ENCODE data around the gene DAZAP2.
A peak's percentile ranks its signal among the peaks of the same experiment; 100 is the strongest.

Gene DAZAP2

DNA sequence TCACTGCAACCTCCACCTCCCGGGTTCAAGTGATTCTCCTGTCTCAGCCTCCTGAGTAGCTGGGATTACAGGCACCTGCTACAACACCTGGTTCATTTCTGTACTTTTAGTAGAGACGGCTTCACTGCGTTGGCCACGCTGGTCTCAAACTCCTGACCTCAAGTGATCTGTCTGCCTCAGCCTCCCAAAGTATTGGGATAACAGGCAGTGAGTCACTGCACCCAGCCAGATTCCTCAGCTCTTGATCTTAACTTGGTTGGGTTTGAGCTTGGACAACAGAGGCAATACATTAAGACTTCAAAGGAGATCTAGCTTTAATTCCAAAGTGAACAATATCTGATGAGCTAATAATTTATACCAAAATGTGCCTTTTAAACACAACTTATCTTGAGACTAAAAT is 5.6 kb downstream of the DAZAP2 start:
- TF ChIP-seq, protein P1, sequence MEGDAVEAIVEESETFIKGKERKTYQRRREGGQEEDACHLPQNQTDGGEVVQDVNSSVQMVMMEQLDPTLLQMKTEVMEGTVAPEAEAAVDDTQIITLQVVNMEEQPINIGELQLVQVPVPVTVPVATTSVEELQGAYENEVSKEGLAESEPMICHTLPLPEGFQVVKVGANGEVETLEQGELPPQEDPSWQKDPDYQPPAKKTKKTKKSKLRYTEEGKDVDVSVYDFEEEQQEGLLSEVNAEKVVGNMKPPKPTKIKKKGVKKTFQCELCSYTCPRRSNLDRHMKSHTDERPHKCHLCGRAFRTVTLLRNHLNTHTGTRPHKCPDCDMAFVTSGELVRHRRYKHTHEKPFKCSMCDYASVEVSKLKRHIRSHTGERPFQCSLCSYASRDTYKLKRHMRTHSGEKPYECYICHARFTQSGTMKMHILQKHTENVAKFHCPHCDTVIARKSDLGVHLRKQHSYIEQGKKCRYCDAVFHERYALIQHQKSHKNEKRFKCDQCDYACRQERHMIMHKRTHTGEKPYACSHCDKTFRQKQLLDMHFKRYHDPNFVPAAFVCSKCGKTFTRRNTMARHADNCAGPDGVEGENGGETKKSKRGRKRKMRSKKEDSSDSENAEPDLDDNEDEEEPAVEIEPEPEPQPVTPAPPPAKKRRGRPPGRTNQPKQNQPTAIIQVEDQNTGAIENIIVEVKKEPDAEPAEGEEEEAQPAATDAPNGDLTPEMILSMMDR (IDR thresholded peaks at IDR 0.05; ENCODE audit: low read depth, low read length), result no peak
- TF ChIP-seq EZH2phosphoT487 (IDR thresholded peaks at IDR 0.05; ENCODE audit: low read depth), result no peak
- no peak overlapping the region for H2AFZ ChIP-seq (ENCODE audit: low read depth, low read length)
- no peak overlapping the region for H3K4me2 ChIP-seq (ENCODE audit: low read length)
- H3K9me3 ChIP-seq (ENCODE audit: insufficient read depth, low read length), result no peaks in the 10 kb centered on the region
- H4K20me1 ChIP-seq (ENCODE audit: insufficient read depth, low read length), result 0 out of 2 replicates have a peak, but pooled peaks cover 4% of the 10 kb centered on the region
- H3K27me3 ChIP-seq (ENCODE audit: low read depth, low read length), result no peaks in the 10 kb centered on the region
- H3K27ac ChIP-seq (ENCODE audit: low read length), result no peak overlapping the region
- peaks cover 31% of the 10 kb centered on the region for H3K4me1 ChIP-seq (ENCODE audit: low read length)
- H3K79me2 ChIP-seq (ENCODE audit: low read length), result peaks cover 11% of the 10 kb centered on the region
- peaks cover 45% of the 10 kb centered on the region for H3K36me3 ChIP-seq (replicated peaks; ENCODE audit: low read depth, low read length)
- no peak overlapping the region for H3K9ac ChIP-seq (ENCODE audit: low read length)
- H3K4me3 ChIP-seq (ENCODE audit: low read length), result no peak overlapping the region

DNA sequence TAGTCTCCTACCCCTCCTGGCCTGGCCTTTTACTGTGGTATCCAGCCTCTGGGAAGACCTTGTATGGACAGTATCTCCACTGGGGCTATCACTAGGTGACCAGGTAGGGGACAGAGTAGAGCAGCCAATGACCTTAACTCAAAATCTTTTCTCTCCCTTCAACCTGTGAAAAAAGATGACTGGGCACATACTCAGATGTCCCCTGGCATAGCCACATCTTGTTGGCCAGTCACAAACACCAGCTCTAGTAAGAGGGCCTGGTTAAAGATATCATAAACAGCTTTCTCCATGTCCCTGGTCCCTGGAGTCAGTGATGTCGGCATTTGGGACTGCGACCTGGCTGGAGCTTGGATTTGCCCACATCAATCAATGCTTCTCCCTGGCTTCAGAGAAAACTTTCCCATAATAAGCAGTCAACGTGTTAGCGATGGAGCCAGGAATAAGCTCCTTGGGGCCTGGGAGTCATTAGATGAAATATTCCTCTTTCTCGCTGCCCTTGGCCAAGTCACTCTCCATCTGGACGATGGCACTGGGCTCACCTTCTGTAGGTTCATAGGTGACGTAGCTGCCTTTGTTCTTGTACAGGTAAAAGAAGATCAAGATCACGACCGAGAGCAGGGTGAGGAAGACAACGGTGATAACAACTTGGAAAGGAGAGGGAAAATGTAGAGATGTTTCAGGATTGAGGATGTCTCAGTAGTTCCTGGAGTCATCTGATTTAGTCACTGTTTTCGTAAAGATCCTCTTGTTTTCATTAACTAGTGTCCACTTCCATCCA is 7.0 kb downstream of the DAZAP2 start:
- H3K9ac ChIP-seq (ENCODE audit: low read length), result no peak overlapping the region
- no peak overlapping the region for H3K27ac ChIP-seq (ENCODE audit: low read length)
- TF ChIP-seq EZH2phosphoT487 (IDR thresholded peaks at IDR 0.05; ENCODE audit: low read depth), result no peak
- H3K27me3 ChIP-seq (ENCODE audit: low read depth, low read length), result no peaks in the 10 kb centered on the region
- H3K79me2 ChIP-seq (ENCODE audit: low read length), result no peaks in the 10 kb centered on the region
- no peak overlapping the region for H3K4me3 ChIP-seq (ENCODE audit: low read length)
- no peaks in the 10 kb centered on the region for H4K20me1 ChIP-seq (ENCODE audit: insufficient read depth, low read length)
- H3K36me3 ChIP-seq (replicated peaks; ENCODE audit: low read depth, low read length), result peaks cover 37% of the 10 kb centered on the region
- no peak overlapping the region for H2AFZ ChIP-seq (ENCODE audit: low read depth, low read length)
- no peaks in the 10 kb centered on the region for H3K9me3 ChIP-seq (ENCODE audit: insufficient read depth, low read length)
- H3K4me2 ChIP-seq (ENCODE audit: low read length), result 0 out of 2 replicates have a peak overlapping the region, but pooled peaks have one; percentile 22
- peaks cover 25% of the 10 kb centered on the region for H3K4me1 ChIP-seq (ENCODE audit: low read length)

DNA sequence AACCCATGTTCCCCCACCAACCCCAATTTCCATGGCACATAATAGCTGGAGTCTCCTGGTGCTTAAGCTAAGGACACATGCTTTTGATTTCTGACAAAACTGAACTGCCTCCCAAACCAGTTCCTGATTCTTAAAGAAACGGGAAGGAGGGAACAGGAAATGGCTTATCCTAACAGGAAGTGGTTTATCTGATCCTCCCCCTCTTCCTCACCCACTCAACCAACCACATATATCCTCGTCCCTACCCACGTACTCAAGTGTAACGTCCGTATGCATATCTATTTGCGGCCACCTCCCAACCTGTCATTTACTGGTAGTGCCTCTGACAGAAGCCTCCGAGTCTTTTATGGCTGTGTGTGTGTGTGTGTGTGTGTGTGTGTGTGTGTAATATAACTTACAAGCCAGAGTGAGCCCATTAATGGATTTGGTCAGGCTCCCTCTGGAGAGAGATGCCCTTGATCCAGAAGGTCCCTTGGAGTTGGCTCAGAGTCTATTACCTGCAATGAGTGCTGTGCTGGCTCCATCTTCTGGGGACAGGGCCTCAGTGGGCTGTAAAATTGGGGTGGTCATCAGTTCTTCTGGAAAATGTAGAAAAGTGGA is 7.7 kb downstream of the DAZAP2 start:
- H3K27ac ChIP-seq (ENCODE audit: low read length), result no peak overlapping the region

DNA sequence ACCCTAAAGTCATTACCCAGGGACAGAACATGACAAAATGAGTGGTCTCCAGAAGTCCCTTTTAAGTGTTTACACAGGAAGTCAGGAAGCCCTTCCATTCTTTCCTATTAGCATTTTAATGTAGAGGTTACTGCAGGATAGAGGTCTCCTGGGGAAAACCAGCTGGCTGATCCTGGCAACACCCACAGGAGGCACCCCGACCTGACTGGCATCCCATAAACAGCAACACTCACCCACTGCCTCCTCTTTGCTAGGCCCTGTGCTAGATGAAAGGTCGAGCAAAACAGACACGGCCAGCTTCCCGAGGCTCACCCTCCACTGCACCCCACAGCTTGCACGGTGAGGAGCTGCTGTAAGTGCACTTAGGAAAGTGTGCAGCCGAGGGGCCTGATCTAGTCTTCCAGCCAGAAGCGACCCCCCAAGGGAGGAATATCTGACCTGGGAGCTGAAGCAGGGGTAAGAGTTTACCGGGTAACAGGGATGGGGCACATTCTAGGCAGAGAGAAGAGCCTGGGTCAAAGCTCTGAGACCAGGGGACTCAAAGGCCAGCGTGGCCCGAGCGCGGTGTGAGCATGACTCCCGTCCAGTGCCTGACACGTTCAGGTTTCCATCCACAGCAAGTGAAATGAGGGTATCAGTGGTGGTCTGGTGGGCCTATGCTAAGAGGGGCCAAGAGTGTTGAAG is 9.0 kb downstream of the DAZAP2 start:
- H3K4me3 ChIP-seq (ENCODE audit: low read length), result no peak overlapping the region
- peaks cover 21% of the 10 kb centered on the region for H3K36me3 ChIP-seq (replicated peaks; ENCODE audit: low read depth, low read length)
- H2AFZ ChIP-seq (ENCODE audit: low read depth, low read length), result no peak overlapping the region
- no peak overlapping the region for H3K27ac ChIP-seq (ENCODE audit: low read length)
- H3K4me1 ChIP-seq (ENCODE audit: low read length), result peaks cover 17% of the 10 kb centered on the region
- TF ChIP-seq, protein P1 (IDR thresholded peaks at IDR 0.05; ENCODE audit: low read depth, low read length), result no peak
- TF ChIP-seq EZH2phosphoT487 (IDR thresholded peaks at IDR 0.05; ENCODE audit: low read depth), result no peak
- no peaks in the 10 kb centered on the region for H3K9me3 ChIP-seq (ENCODE audit: insufficient read depth, low read length)
- no peaks in the 10 kb centered on the region for H3K27me3 ChIP-seq (ENCODE audit: low read depth, low read length)
- no peaks in the 10 kb centered on the region for H3K79me2 ChIP-seq (ENCODE audit: low read length)
- H3K9ac ChIP-seq (ENCODE audit: low read length), result no peak overlapping the region
- H3K4me2 ChIP-seq (ENCODE audit: low read length), result no peak overlapping the region
- no peaks in the 10 kb centered on the region for H4K20me1 ChIP-seq (ENCODE audit: insufficient read depth, low read length)

More for the DNA sequence above, 7.7 kb downstream of the DAZAP2 start:
- Histone ChIP-seq H3K79me2 (ENCODE audit: low read length) (no peaks in the 10 kb centered on the region), H4K20me1 (ENCODE audit: insufficient read depth, low read length) (no peaks in the 10 kb centered on the region), H2AFZ (ENCODE audit: low read depth, low read length) (no peak overlapping the region), H3K4me3 (ENCODE audit: low read length) (no peak overlapping the region), H3K9me3 (ENCODE audit: insufficient read depth, low read length) (no peaks in the 10 kb centered on the region), H3K4me2 (ENCODE audit: low read length) (peak overlapping the region; percentile 22; the same call in 1 of the 2 replicates), H3K4me1 (ENCODE audit: low read length) (peaks cover 25% of the 10 kb centered on the region), H3K9ac (ENCODE audit: low read length) (no peak overlapping the region), H3K36me3 (replicated peaks; ENCODE audit: low read depth, low read length) (peaks cover 30% of the 10 kb centered on the region), H3K27me3 (ENCODE audit: low read depth, low read length) (no peaks in the 10 kb centered on the region)
- TF ChIP-seq EZH2phosphoT487 (IDR thresholded peaks at IDR 0.05; ENCODE audit: low read depth), result no peak
- TF ChIP-seq, protein P1 (IDR thresholded peaks at IDR 0.05; ENCODE audit: low read depth, low read length), result peak; percentile 29

Measured in OCI-LY3 (cell line).